HG03469 (cell line): ENCODE results near the gene GNB1.
"Not testable (repeated sequence)": the region's sequence is repeated elsewhere in the genome, so short reads cannot be mapped to it uniquely, and the experiment has no call there.

ENCODE experiments used
- ATAC-seq: cut with Tn5 transposase; IDR thresholded peaks from one replicate; pipeline ENCODE4 v1.9.1; 2021; ENCODE audit warnings: mild to moderate bottlenecking, moderate library complexity, moderate number of reproducible peaks; ENCODE audit not compliant: unreplicated experiment

GNB1 gene

GRCh38 chr1:1752190-1752589 lies 138.7 kb downstream of the GNB1 start:
- ATAC-seq, result no peak

- not testable (repeated sequence) for ATAC-seq
These were observed 140.9 kb downstream of the GNB1 start for GRCh38 chr1:1749941-1750340.

- ATAC-seq, result no peak
These were observed 142.1 kb downstream of the GNB1 start for GRCh38 chr1:1748686-1749321.

- peak; percentile 82 for ATAC-seq
These were observed 144.3 kb downstream of the GNB1 start for GRCh38 chr1:1746566-1746909.

GRCh38 chr1:1745651-1746565 lies 145.0 kb downstream of the GNB1 start:
- ATAC-seq, result peak; percentile 31

- ATAC-seq, result not testable (repeated sequence)
These were observed 148.4 kb downstream of the GNB1 start for GRCh38 chr1:1742529-1742928.

- ATAC-seq, result not testable (repeated sequence)
These were observed 149.9 kb downstream of the GNB1 start for GRCh38 chr1:1741013-1741412.

GRCh38 chr1:1738799-1739337 lies 152.0 kb downstream of the GNB1 start:
- ATAC-seq, result not testable (repeated sequence)

- ATAC-seq, result not testable (repeated sequence)
These were observed 153.0 kb downstream of the GNB1 start for GRCh38 chr1:1737675-1738590.
